H1 (cell line): ENCODE measurements around the gene SLC30A5. TPM values are rescaled to one million over a fixed set of nuclear protein-coding genes. Genes with fewer than 3 reads are reported as not detected.

ENCODE experiments used
- ATF3 ChIP-seq: IDR thresholded peaks from 2 replicates; pipeline ENCODE4 v1.6.1; 2011; ENCODE audit warnings: low read depth, mild to moderate bottlenecking, low read length; ENCODE audit not compliant: insufficient read depth
- CHD7 ChIP-seq: fragments of 300-600 bp; sonication (generic); IDR thresholded peaks from 2 replicates; pipeline ENCODE4 v1.7.1; 2012; ENCODE audit warnings: low read length, moderate library complexity, mild to moderate bottlenecking, inconsistent platforms; ENCODE audit not compliant: insufficient replicate concordance
- EP300 ChIP-seq, 2 experiments: IDR thresholded peaks; 1 replicate in 1 of 2; 2 replicates in 1 of 2; pipeline ENCODE4 v1.6.1; 2011 to 2012; ENCODE audit warnings: low read depth in 2 of 2, low read length in 2 of 2, mild to moderate bottlenecking in 2 of 2, borderline replicate concordance in 1 of 2, inconsistent platforms in 1 of 2, moderate library complexity in 1 of 2
- HDAC2 ChIP-seq, 2 experiments: fragments of 300-600 bp in 1 of 2; sonication (generic) in 1 of 2; IDR thresholded peaks; 2 replicates each; pipeline ENCODE4 v1.6.1; 2011 to 2012; ENCODE audit warnings: low read depth in 2 of 2, low read length in 2 of 2, mild to moderate bottlenecking in 2 of 2, moderate library complexity in 2 of 2, borderline replicate concordance in 1 of 2, inconsistent platforms in 1 of 2
- NRF1 ChIP-seq: IDR thresholded peaks from 2 replicates; pipeline ENCODE4 v1.6.1; 2011; ENCODE audit warnings: mild to moderate bottlenecking, low read depth, low read length, improper control_type of control experiment
- POLR2AphosphoS5 ChIP-seq: IDR thresholded peaks from 2 replicates; pipeline ENCODE4 v1.6.1; 2011; ENCODE audit warnings: low read depth, low read length
- RBBP5 ChIP-seq: IDR thresholded peaks from 2 replicates; pipeline ENCODE4 v1.7.1; 2012; ENCODE audit warnings: low read depth, mild to moderate bottlenecking, inconsistent platforms, low read length, moderate library complexity, borderline replicate concordance
- SIN3A ChIP-seq, 2 experiments: IDR thresholded peaks in 1 of 2; conservative IDR thresholded peaks in 1 of 2; 2 replicates each; pipeline ENCODE4 v1.6.1; 2011 to 2012; ENCODE audit warnings: low read length in 2 of 2, improper control_type of control experiment in 1 of 2, low read depth in 1 of 2, mild to moderate bottlenecking in 1 of 2
- SP4 ChIP-seq: IDR thresholded peaks from 2 replicates; pipeline ENCODE4 v1.6.1; 2012; ENCODE audit warnings: low read length, inconsistent platforms
- SUZ12 ChIP-seq: fragments of 200-600 bp; sonication (generic); IDR thresholded peaks from 2 replicates; pipeline ENCODE4 v1.6.1; 2012; ENCODE audit warnings: mild to moderate bottlenecking, inconsistent platforms, low read length, moderate library complexity, mixed read lengths
- TAF1 ChIP-seq: IDR thresholded peaks from 2 replicates; pipeline ENCODE4 v1.6.1; 2011; ENCODE audit warnings: mild to moderate bottlenecking, low read depth, low read length
- polyA plus RNA-seq, 7 experiments: library from polyadenylated mRNA; depleted of rRNA in 3 of 7; stranded (reverse) in 5 of 7; unstranded in 2 of 7; fragments of >200 nt in 5 of 7; fragments of 200-250 nt in 2 of 7; gene quantifications; 1 replicate in 5 of 7; 2 replicates in 1 of 7; 4 replicates in 1 of 7; pipeline versions ENCODE4 v1.2.1 to v1.2.3, GENCODE V29; 2011 to 2013; ENCODE audit warnings: missing spikeins in 2 of 7, mixed read lengths in 2 of 7
- total RNA-seq: library from RNA; stranded (reverse); fragmentation: NEBNext Ultra II Directional; extraction: Animal tissue kit (Norgen Biotek cat#: 25700); gene quantifications from 2 replicates; pipeline ENCODE4 v1.2.1, GENCODE V29; 2021

Gene SLC30A5
- total and polyA plus RNA-seq, 2 of the 8 experiments (the other 6 are each of a cell fraction or from before 2014, with no cell fraction given): 31.0 to 43.5 TPM

- no peak for TF ChIP-seq CHD7
- no peak for TF ChIP-seq ATF3
- TF ChIP-seq SP4: no peak
- no peak for TF ChIP-seq EP300 (IDR thresholded peaks at IDR 0.05; ENCODE audit: borderline replicate concordance in 1 of 2, low read depth in 2 of 2, low read length in 2 of 2)
- TF ChIP-seq TAF1: no peak
- TF ChIP-seq HDAC2 (IDR thresholded peaks at IDR 0.05; ENCODE audit: borderline replicate concordance in 1 of 2, low read depth in 2 of 2, low read length in 2 of 2): no peak
- no peak for TF ChIP-seq RBBP5
- TF ChIP-seq POLR2AphosphoS5: no peak
- TF ChIP-seq SIN3A (conservative IDR thresholded peaks at IDR 0.05 in 1 of 2, IDR thresholded peaks at IDR 0.05 in 1 of 2; ENCODE audit: low read depth in 1 of 2, low read length in 2 of 2): no peak
- TF ChIP-seq NRF1: no peak
- TF ChIP-seq SUZ12: no peak
Observed at GRCh38 chr5:69167929-69168328, 74.1 kb downstream of the SLC30A5 start (continued).
